Ishikawa (cell line): ENCODE results near the gene CBX1.

Source experiments
- CEBPB ChIP-seq: IDR thresholded peaks from 2 replicates; pipeline ENCODE4 v1.6.1; 2012
- CREB1 ChIP-seq: IDR thresholded peaks from 2 replicates; pipeline ENCODE4 v1.6.1; 2012; ENCODE audit warnings: low read depth
- EGR1 ChIP-seq: IDR thresholded peaks from 2 replicates; pipeline ENCODE4 v1.6.1; 2012
- EP300 ChIP-seq: IDR thresholded peaks from 2 replicates; pipeline ENCODE4 v1.6.1; 2012; ENCODE audit warnings: borderline replicate concordance
- FOXM1 ChIP-seq: IDR thresholded peaks from 2 replicates; pipeline ENCODE4 v1.6.1; 2012; ENCODE audit warnings: low read depth, borderline replicate concordance
- NFIC ChIP-seq: IDR thresholded peaks from 2 replicates; pipeline ENCODE4 v1.6.1; 2012
- RAD21 ChIP-seq: IDR thresholded peaks from 2 replicates; pipeline ENCODE4 v1.6.1; 2012; ENCODE audit warnings: low read depth
- REST ChIP-seq: IDR thresholded peaks from 2 replicates; pipeline ENCODE4 v1.6.1; 2012; ENCODE audit warnings: low read depth, mild to moderate bottlenecking
- TAF1 ChIP-seq: IDR thresholded peaks from 2 replicates; pipeline ENCODE4 v1.6.1; 2012; ENCODE audit warnings: low read depth, mild to moderate bottlenecking
- TCF12 ChIP-seq: IDR thresholded peaks from 2 replicates; pipeline ENCODE4 v1.6.1; 2012; ENCODE audit warnings: low read depth
- TEAD4 ChIP-seq: IDR thresholded peaks from 2 replicates; pipeline ENCODE4 v1.6.1; 2012
- YY1 ChIP-seq: IDR thresholded peaks from 2 replicates; pipeline ENCODE4 v1.6.1; 2012; ENCODE audit warnings: low read depth
- ZBTB7A ChIP-seq: IDR thresholded peaks from 2 replicates; pipeline ENCODE4 v1.6.1; 2012; ENCODE audit warnings: low read depth
- TF ChIP-seq, protein P1 (sequence below): IDR thresholded peaks from 2 replicates; pipeline ENCODE4 v1.6.1; 2012
- TF ChIP-seq, protein P2 (sequence below): IDR thresholded peaks from 2 replicates; pipeline ENCODE4 v1.6.1; 2012

CBX1 gene

GRCh38 chr17:48051706-48052486, 49.4 kb downstream of the CBX1 start:
- no peak for TF ChIP-seq YY1
- TF ChIP-seq TEAD4 = no peak
- no peak for TF ChIP-seq NFIC
- no peak for TF ChIP-seq CREB1
- TF ChIP-seq TCF12 = no peak
- no peak for TF ChIP-seq EGR1
- TF ChIP-seq FOXM1 = no peak
- no peak for TF ChIP-seq REST
- no peak for TF ChIP-seq RAD21
- TF ChIP-seq, protein P1, sequence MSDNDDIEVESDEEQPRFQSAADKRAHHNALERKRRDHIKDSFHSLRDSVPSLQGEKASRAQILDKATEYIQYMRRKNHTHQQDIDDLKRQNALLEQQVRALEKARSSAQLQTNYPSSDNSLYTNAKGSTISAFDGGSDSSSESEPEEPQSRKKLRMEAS = no peak
- TF ChIP-seq ZBTB7A = no peak
- TF ChIP-seq TAF1 = no peak
- TF ChIP-seq, protein P2, sequence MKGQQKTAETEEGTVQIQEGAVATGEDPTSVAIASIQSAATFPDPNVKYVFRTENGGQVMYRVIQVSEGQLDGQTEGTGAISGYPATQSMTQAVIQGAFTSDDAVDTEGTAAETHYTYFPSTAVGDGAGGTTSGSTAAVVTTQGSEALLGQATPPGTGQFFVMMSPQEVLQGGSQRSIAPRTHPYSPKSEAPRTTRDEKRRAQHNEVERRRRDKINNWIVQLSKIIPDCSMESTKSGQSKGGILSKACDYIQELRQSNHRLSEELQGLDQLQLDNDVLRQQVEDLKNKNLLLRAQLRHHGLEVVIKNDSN = no peak

DNA sequence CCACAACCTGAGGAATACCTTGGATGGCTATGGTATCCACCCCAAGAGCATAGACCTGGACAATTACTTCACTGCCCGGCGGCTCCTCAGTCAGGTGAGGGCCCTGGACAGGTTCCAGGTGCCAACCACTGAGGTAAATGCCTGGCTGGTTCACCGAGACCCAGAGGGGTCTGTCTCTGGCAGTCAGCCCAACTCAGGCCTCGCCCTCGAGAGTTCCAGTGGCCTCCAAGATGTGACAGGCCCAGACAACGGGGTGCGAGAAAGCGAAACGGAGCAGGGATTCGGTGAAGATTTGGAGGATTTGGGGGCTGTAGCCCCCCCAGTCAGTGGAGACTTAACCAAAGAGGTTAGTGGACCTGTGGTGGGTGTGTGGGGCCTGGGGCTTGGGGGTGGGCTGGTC, 50.0 kb downstream of the CBX1 start:
- no peak for TF ChIP-seq CEBPB
- no peak for TF ChIP-seq FOXM1

DNA sequence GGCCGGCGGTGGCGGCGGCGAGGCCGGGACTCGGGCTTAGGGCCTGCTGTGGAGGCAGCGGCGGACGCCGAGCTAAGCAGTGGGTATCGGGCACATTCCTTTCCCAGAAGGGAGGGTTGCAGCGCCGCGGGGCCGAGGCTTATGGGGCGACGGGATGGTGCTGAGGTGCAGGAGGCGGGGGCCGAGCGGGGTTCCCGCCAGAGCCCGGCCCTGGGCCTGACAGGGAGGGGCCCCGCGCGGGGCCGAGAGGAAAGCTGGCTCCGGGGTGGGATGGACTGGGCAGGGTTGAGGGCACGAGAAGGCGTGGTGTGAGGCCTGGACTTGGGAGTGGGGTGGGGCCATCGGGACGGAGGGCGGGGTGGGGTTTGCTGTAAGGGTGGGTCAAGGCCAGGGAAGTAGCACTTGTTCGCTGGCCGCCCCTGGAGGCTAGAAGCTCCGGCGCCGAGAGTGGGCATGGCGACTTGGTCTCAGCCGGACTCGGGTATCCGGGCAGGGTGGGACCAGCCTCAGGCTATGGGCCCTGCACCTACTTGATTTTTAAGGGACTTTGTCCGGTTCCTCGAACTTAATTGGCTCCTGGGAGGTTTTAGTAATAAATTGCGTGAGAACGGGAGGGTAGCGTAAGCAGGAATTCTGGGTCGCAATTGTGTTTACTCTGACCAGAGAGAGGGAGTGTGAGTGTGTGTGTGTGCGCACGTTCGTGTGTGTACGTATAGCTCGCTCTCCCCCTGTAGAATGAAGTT, 52.7 kb downstream of the CBX1 start:
- TF ChIP-seq CREB1 (no peak; the same call in 1 of the 2 replicates), EP300 (0 out of 2 replicates have a peak, but pooled peaks have one; percentile 12), TCF12 (peak; percentile 48; the same call in 1 of the 2 replicates), TAF1 (peak; percentile 27; the same call in 1 of the 2 replicates), ZBTB7A (no peak), NFIC (no peak), EGR1 (no peak), YY1 (no peak)
- TF ChIP-seq, protein P1 = no peak; the same call in 1 of the 2 replicates

GRCh38 chr17:48047741-48048383, 53.4 kb downstream of the CBX1 start, which contains the start of gene NFE2L1:
Gene NFE2L1, plus strand, starts transcription at chr17:48048359. Its CDS starts 2,760 bp downstream, at chr17:48051119.
- TF ChIP-seq, protein P2 = peak; percentile 80
- TF ChIP-seq TAF1 = peak; percentile 74
- no peak for TF ChIP-seq EGR1
- peak; percentile 98 for TF ChIP-seq YY1
- TF ChIP-seq TEAD4 = peak; percentile 52
- no peak for TF ChIP-seq RAD21
- TF ChIP-seq EP300 = peak; percentile 24; the same call in 1 of the 2 replicates
- TF ChIP-seq REST = no peak
- TF ChIP-seq, protein P1 = peak; percentile 100
- peak; percentile 74; the same call in 1 of the 2 replicates for TF ChIP-seq CREB1

DNA sequence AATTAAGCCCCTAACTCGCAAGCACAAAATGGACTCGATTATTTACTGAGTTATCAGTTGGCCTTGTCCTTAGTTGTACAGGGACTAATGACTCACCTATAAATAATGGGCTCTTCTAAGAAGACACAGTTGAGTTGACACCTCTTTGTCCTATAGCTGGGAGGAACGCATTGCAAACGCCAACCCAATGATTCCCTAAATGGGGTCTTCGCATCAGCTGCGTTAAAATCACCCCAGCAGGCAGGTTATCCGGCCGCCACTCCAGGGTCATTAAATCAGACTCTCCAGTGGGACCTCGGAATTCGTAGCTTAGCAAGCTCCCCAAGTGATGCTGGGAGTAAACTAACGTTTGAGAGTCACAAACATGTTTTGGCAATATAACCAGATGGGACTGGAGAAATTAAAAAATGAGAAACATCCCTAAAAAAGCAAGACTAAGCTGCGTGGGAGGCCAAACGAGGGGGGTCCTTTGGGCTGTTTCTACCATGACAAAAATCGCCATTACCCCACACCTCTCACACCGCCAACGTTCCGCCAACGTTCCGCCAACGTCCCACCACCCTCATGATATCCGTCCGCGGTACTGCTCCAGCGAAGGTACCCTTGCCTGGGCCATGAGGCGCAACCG, 54.1 kb downstream of the CBX1 start:
- no peak for TF ChIP-seq NFIC
